SK-N-SH (cell line): ENCODE data around the gene DPEP2. TPM values are rescaled to one million over a fixed set of nuclear protein-coding genes. Genes with fewer than 3 reads are reported as not detected.

Source experiments
- CTCF ChIA-PET: fragments of 300-600, 350-600 bp; formaldehyde crosslinking; extraction: SDS; loops from one replicate; lab custom pipeline; 2021; lab: Yijun Ruan, JAX
- POLR2A ChIA-PET: fragments of 350-600 bp; sonication (Branson Sonifier 250); formaldehyde crosslinking; extraction: SDS; loops from one replicate; lab custom pipeline; 2020; ENCODE audit warnings: antibody characterized with exemption, inconsistent platforms; lab: Yijun Ruan, JAX
- DNase-seq: peaks from one replicate; pipeline ENCODE4 v3.0.0; 2012
- H2AFZ ChIP-seq: fragments of 200-600 bp; sonication (generic); 2 replicates; pipeline ENCODE4 v1.8.1; 2016; ENCODE audit warnings: antibody characterized with exemption, mild to moderate bottlenecking, low read depth
- H3F3A ChIP-seq: fragments of 200-600 bp; sonication (generic); replicated peaks from 2 replicates; pipeline ENCODE3; 2016; ENCODE audit warnings: antibody characterized with exemption, mild to moderate bottlenecking; ENCODE audit not compliant: insufficient read depth
- H3K27ac ChIP-seq, 2 experiments: fragments of 200-500 bp in 1 of 2; fragments of 200-600 bp in 1 of 2; sonication (Bioruptor generic) in 1 of 2; sonication (generic), shearing (Covaris generic) in 1 of 2; 2 replicates each; pipeline versions ENCODE4 v1.5.1 to v1.6.1; 2014 to 2016; ENCODE audit warnings: low read depth in 2 of 2, inconsistent platforms in 1 of 2, low read length in 1 of 2, mild to moderate bottlenecking in 1 of 2, mixed read lengths in 1 of 2
- H3K27me3 ChIP-seq: fragments of 200-600 bp; sonication (generic), shearing (Covaris generic); 2 replicates; pipeline ENCODE4 v1.6.1; 2016; ENCODE audit warnings: mixed run types; ENCODE audit not compliant: insufficient read depth
- H3K36me3 ChIP-seq, 2 experiments: fragments of 200-500 bp in 1 of 2; fragments of 200-600 bp in 1 of 2; sonication (Bioruptor generic) in 1 of 2; sonication (generic) in 1 of 2; replicated peaks in 1 of 2; 2 replicates each; pipeline versions ENCODE3 to v1.5.1; 2014 to 2016; ENCODE audit warnings: low read length in 1 of 2, mild to moderate bottlenecking in 1 of 2; ENCODE audit not compliant: insufficient read depth in 2 of 2, control insufficient read depth in 1 of 2
- H3K4me1 ChIP-seq, 2 experiments: fragments of 200-500 bp in 1 of 2; fragments of 200-600 bp in 1 of 2; sonication (Bioruptor generic) in 1 of 2; sonication (generic), shearing (Covaris generic) in 1 of 2; 2 replicates each; pipeline versions ENCODE4 v1.5.1 to v1.6.1; 2014 to 2016; ENCODE audit warnings: low read depth in 1 of 2, low read length in 1 of 2, mixed run types in 1 of 2; ENCODE audit not compliant: insufficient read depth in 2 of 2, control insufficient read depth in 1 of 2
- H3K4me2 ChIP-seq: fragments of 200-600 bp; sonication (generic), shearing (Covaris generic); 2 replicates; pipeline ENCODE4 v1.6.1; 2017; ENCODE audit warnings: mixed run types
- H3K4me3 ChIP-seq, 2 experiments: fragments of 200-500 bp in 1 of 2; fragments of 200-600 bp in 1 of 2; sonication (Bioruptor generic) in 1 of 2; sonication (generic), shearing (Covaris generic) in 1 of 2; 2 replicates each; pipeline versions ENCODE4 v1.5.1 to v1.8.1; 2014 to 2016; ENCODE audit warnings: low read depth in 2 of 2, inconsistent platforms in 1 of 2, low read length in 1 of 2, mild to moderate bottlenecking in 1 of 2, mixed read lengths in 1 of 2, moderate library complexity in 1 of 2
- H3K79me2 ChIP-seq: fragments of 200-600 bp; sonication (generic); 2 replicates; pipeline ENCODE4 v1.8.1; 2017; ENCODE audit warnings: mild to moderate bottlenecking; ENCODE audit not compliant: insufficient read depth
- H3K9ac ChIP-seq: fragments of 200-600 bp; sonication (generic); 2 replicates; pipeline ENCODE4 v1.6.1; 2017; ENCODE audit warnings: mixed run types
- H3K9me2 ChIP-seq: fragments of 200-600 bp; sonication (generic); 2 replicates; pipeline ENCODE4 v1.6.1; 2017; ENCODE audit warnings: mixed run types
- H3K9me3 ChIP-seq: fragments of 200-600 bp; sonication (generic); 2 replicates; pipeline ENCODE4 v1.6.1; 2017; ENCODE audit warnings: mixed run types, mild to moderate bottlenecking, moderate library complexity
- H4K20me1 ChIP-seq: fragments of 200-600 bp; sonication (generic); 2 replicates; pipeline ENCODE4 v1.6.1; 2017; ENCODE audit warnings: mild to moderate bottlenecking, mixed run types; ENCODE audit not compliant: insufficient read depth
- CHD2 ChIP-seq: fragments of 150-350 bp; IDR thresholded peaks from 2 replicates; pipeline ENCODE4 v1.6.1; 2018; ENCODE audit warnings: low read length; ENCODE audit not compliant: partially characterized antibody
- EP300 ChIP-seq, 2 experiments: IDR thresholded peaks; 2 replicates each; pipeline versions ENCODE4 v1.4.0 to v1.6.1; 2012; ENCODE audit warnings: borderline replicate concordance in 1 of 2, low read depth in 1 of 2, low read length in 1 of 2
- EZH2phosphoT487 ChIP-seq: fragments of 200-600 bp; sonication (generic); IDR thresholded peaks from 2 replicates; pipeline ENCODE4 v1.6.1; 2017; ENCODE audit warnings: low read depth, mixed run types, mild to moderate bottlenecking, antibody characterized with exemption, moderate library complexity, borderline replicate concordance
- FOSL2 ChIP-seq: IDR thresholded peaks from 2 replicates; pipeline ENCODE4 v1.4.0; 2012; ENCODE audit warnings: low read depth, mild to moderate bottlenecking, moderate library complexity, borderline replicate concordance
- FOXJ3 ChIP-seq: sonication (generic); formaldehyde crosslinking; IDR thresholded peaks from 2 replicates; pipeline ENCODE4 v1.5.1; 2020; ENCODE audit warnings: mild to moderate bottlenecking, missing genetic modification reagents
- FOXM1 ChIP-seq: IDR thresholded peaks from 2 replicates; pipeline ENCODE4 v1.4.0; 2012; ENCODE audit warnings: low read depth, mild to moderate bottlenecking
- JUND ChIP-seq: IDR thresholded peaks from 2 replicates; pipeline ENCODE4 v1.4.0; 2012
- MXI1 ChIP-seq: IDR thresholded peaks from 2 replicates; pipeline ENCODE4 v1.6.1; 2012; ENCODE audit warnings: mild to moderate bottlenecking, low read depth, low read length, improper control_type of control experiment
- POLR2AphosphoS5 ChIP-seq: IDR thresholded peaks from 2 replicates; pipeline ENCODE4 v1.6.1; 2012; ENCODE audit warnings: low read depth, low read length
- RAD21 ChIP-seq: IDR thresholded peaks from 2 replicates; pipeline ENCODE4 v1.6.1; 2012; ENCODE audit warnings: mild to moderate bottlenecking, low read length
- SMC3 ChIP-seq: IDR thresholded peaks from 2 replicates; pipeline ENCODE4 v1.6.1; 2012; ENCODE audit warnings: low read depth, low read length, improper control_type of control experiment
- USF1 ChIP-seq: IDR thresholded peaks from 2 replicates; pipeline ENCODE4 v1.4.0; 2012; ENCODE audit warnings: low read depth, borderline replicate concordance
- USF2 ChIP-seq: fragments of 150-350 bp; IDR thresholded peaks from 2 replicates; pipeline ENCODE4 v1.6.1; 2017; ENCODE audit warnings: antibody characterized with exemption, low read length, low read depth, borderline replicate concordance
- YY1 ChIP-seq: IDR thresholded peaks from 2 replicates; pipeline ENCODE4 v1.4.0; 2012; ENCODE audit warnings: low read depth, mild to moderate bottlenecking
- WGBS: methylation state at CpG from one replicate; pipeline ENCODE4 v1.1.6; 2017; ENCODE audit warnings: low lambda C conversion rate; 5-methylcytosine and 5-hydroxymethylcytosine counted together
- polyA plus RNA-seq, 3 experiments: library from polyadenylated mRNA; depleted of rRNA; stranded (reverse); fragments of >200 nt; gene quantifications; 2 replicates each; pipeline ENCODE4 v1.2.3, GENCODE V29; 2012
- TF ChIP-seq, protein P1 (sequence below): IDR thresholded peaks from 2 replicates; pipeline ENCODE4 v1.6.1; 2012; ENCODE audit warnings: mild to moderate bottlenecking, low read depth, low read length, moderate library complexity
- TF ChIP-seq, protein P2 (sequence below): IDR thresholded peaks from 2 replicates; pipeline ENCODE4 v1.4.0; 2012; ENCODE audit warnings: low read depth
- TF ChIP-seq, protein P3 (sequence below): fragments of 150-350 bp; IDR thresholded peaks from 2 replicates; pipeline ENCODE4 v1.6.1; 2016; ENCODE audit warnings: mild to moderate bottlenecking, low read depth, low read length

The DPEP2 gene
- polyA plus RNA-seq, 1 of the 3 experiments (the other 2 are of a cell fraction), result not detected

GRCh38 chr16:68022728-68023537, 23.6 kb upstream of the DPEP2 start, which contains the start of the genes DDX28 and DUS2 (continued):
- TF ChIP-seq, protein P1, sequence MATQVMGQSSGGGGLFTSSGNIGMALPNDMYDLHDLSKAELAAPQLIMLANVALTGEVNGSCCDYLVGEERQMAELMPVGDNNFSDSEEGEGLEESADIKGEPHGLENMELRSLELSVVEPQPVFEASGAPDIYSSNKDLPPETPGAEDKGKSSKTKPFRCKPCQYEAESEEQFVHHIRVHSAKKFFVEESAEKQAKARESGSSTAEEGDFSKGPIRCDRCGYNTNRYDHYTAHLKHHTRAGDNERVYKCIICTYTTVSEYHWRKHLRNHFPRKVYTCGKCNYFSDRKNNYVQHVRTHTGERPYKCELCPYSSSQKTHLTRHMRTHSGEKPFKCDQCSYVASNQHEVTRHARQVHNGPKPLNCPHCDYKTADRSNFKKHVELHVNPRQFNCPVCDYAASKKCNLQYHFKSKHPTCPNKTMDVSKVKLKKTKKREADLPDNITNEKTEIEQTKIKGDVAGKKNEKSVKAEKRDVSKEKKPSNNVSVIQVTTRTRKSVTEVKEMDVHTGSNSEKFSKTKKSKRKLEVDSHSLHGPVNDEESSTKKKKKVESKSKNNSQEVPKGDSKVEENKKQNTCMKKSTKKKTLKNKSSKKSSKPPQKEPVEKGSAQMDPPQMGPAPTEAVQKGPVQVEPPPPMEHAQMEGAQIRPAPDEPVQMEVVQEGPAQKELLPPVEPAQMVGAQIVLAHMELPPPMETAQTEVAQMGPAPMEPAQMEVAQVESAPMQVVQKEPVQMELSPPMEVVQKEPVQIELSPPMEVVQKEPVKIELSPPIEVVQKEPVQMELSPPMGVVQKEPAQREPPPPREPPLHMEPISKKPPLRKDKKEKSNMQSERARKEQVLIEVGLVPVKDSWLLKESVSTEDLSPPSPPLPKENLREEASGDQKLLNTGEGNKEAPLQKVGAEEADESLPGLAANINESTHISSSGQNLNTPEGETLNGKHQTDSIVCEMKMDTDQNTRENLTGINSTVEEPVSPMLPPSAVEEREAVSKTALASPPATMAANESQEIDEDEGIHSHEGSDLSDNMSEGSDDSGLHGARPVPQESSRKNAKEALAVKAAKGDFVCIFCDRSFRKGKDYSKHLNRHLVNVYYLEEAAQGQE, result peak; percentile 63
- no peak for TF ChIP-seq FOSL2
- TF ChIP-seq JUND, result no peak
- peak; percentile 87 for TF ChIP-seq YY1
- TF ChIP-seq, protein P2, sequence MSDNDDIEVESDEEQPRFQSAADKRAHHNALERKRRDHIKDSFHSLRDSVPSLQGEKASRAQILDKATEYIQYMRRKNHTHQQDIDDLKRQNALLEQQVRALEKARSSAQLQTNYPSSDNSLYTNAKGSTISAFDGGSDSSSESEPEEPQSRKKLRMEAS, result peak; percentile 90

GRCh38 chr16:68022278-68022727, 23.0 kb upstream of the DPEP2 start:
- Histone ChIP-seq H3K27me3 (no peaks in the 10 kb centered on the region), H3K4me3 (peak overlapping the region; percentile 80 to 98), H3K27ac (peak overlapping the region in 1 of 2 experiments; percentile 57; a peak in 2 of 4 replicates), H3K79me2 (peaks cover 47% of the 10 kb centered on the region), H4K20me1 (no peaks in the 10 kb centered on the region), H3K9me3 (no peaks in the 10 kb centered on the region), H2AFZ (peak overlapping the region; percentile 80; the same call in 1 of the 2 replicates), H3K4me1 (peaks cover 7 to 12% of the 10 kb centered on the region in 2 experiments; a peak in 2 of 4 replicates), H3K4me2 (peak overlapping the region; percentile 93), H3F3A (no peaks in the 10 kb centered on the region), H3K36me3 (peaks cover 6 to 22% of the 10 kb centered on the region in 2 experiments), H3K9ac (peak overlapping the region; percentile 97), H3K9me2 (no peaks in the 10 kb centered on the region)
- TF ChIP-seq EP300 (IDR thresholded peaks at IDR 0.05; ENCODE audit: borderline replicate concordance in 1 of 2, low read depth in 1 of 2, low read length in 1 of 2), result no peak
- TF ChIP-seq FOXJ3 (CRISPR knock-in tag), result no peak
- TF ChIP-seq FOXM1, result no peak
- TF ChIP-seq, protein P3, sequence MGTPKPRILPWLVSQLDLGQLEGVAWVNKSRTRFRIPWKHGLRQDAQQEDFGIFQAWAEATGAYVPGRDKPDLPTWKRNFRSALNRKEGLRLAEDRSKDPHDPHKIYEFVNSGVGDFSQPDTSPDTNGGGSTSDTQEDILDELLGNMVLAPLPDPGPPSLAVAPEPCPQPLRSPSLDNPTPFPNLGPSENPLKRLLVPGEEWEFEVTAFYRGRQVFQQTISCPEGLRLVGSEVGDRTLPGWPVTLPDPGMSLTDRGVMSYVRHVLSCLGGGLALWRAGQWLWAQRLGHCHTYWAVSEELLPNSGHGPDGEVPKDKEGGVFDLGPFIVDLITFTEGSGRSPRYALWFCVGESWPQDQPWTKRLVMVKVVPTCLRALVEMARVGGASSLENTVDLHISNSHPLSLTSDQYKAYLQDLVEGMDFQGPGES, result no peak
- no peak for TF ChIP-seq FOSL2
- no peak for TF ChIP-seq RAD21
- TF ChIP-seq CHD2, result no peak
- no peak for TF ChIP-seq USF2
- no peak for TF ChIP-seq EZH2phosphoT487
- no peak for TF ChIP-seq USF1
- TF ChIP-seq SMC3, result no peak
- TF ChIP-seq YY1, result no peak
- no peak for TF ChIP-seq MXI1
- TF ChIP-seq, protein P2, result no peak
- no peak for TF ChIP-seq POLR2AphosphoS5
- no peak for DNase-seq
- ChIA-PET POLR2A (interaction anchor here (1.3 kb wide), 1 partner anchor 86 kb away, joined by 5 read pairs; no protein-coding TSS in a partner anchor), CTCF (interaction anchor here (0.6 to 3.3 kb wide), 5 partner anchors 18 to 80 kb away, joined by 3 to 23 read pairs (median 4); no protein-coding TSS in a partner anchor)
- WGBS, result no CpG with 5 or more reads among the region's 19 CpGs
